ENCODE data around the gene SLC12A5.

- TF ChIP-seq CTCF (conservative IDR thresholded peaks at IDR 0.05; ENCODE audit: low read length) (no peak), EZH2phosphoT487 (IDR thresholded peaks at IDR 0.05; ENCODE audit: borderline replicate concordance, low read depth, low read length) (no peak)
These were observed 28.6 kb upstream of the SLC12A5 start for GRCh38 chr20:46000262-46000996.
